HPDE6-E6E7 (cell line): ENCODE data around the gene BANP.
A peak's percentile ranks its signal among the peaks of the same experiment; 100 is the strongest.
"Not testable (repeated sequence)": the region's sequence is repeated elsewhere in the genome, so short reads cannot be mapped to it uniquely, and the experiment has no call there.

Source experiments
- DNase-seq: peaks from one replicate; pipeline ENCODE4 v3.0.0; 2011; ENCODE audit warnings: missing footprints; ENCODE audit errors: extremely low spot score

The BANP gene

GRCh38 chr16:88101623-88102105 is 150.4 kb downstream of the BANP start:
- not testable (repeated sequence) for DNase-seq

- DNase-seq, result no peak
Observed at GRCh38 chr16:88102597-88102996, 151.4 kb downstream of the BANP start.

- DNase-seq, result no peak
Observed at GRCh38 chr16:88103011-88103410, 151.8 kb downstream of the BANP start.

- DNase-seq, result no peak
Observed at GRCh38 chr16:88103581-88104188, 152.5 kb downstream of the BANP start.

GRCh38 chr16:88104363-88104762 is 153.1 kb downstream of the BANP start:
- not testable (repeated sequence) for DNase-seq

- not testable (repeated sequence) for DNase-seq
Observed at GRCh38 chr16:88105574-88106140, 154.4 kb downstream of the BANP start.

GRCh38 chr16:88106566-88106965 is 155.3 kb downstream of the BANP start:
- DNase-seq, result not testable (repeated sequence)

- DNase-seq, result no peak
Observed at GRCh38 chr16:88108762-88109161, 157.5 kb downstream of the BANP start.

- DNase-seq, result not testable (repeated sequence)
Observed at GRCh38 chr16:88109726-88110621, 158.7 kb downstream of the BANP start.

GRCh38 chr16:88110875-88111494 is 159.8 kb downstream of the BANP start:
- DNase-seq, result not testable (repeated sequence)

- not testable (repeated sequence) for DNase-seq
Observed at GRCh38 chr16:88111976-88112375, 160.7 kb downstream of the BANP start.

- no peak for DNase-seq
Observed at GRCh38 chr16:88113545-88114045, 162.4 kb downstream of the BANP start.

GRCh38 chr16:88114541-88115228 is 163.5 kb downstream of the BANP start:
- not testable (repeated sequence) for DNase-seq

- DNase-seq, result no peak
Observed at GRCh38 chr16:88116121-88116520, 164.9 kb downstream of the BANP start.

GRCh38 chr16:88117476-88117868 is 166.2 kb downstream of the BANP start:
- no peak for DNase-seq

GRCh38 chr16:88118376-88118775 is 167.1 kb downstream of the BANP start:
- no peak for DNase-seq

- DNase-seq, result peak; percentile 21
Observed at GRCh38 chr16:88118852-88119741, 167.9 kb downstream of the BANP start.

- DNase-seq, result not testable (repeated sequence)
Observed at GRCh38 chr16:88119881-88120751, 168.9 kb downstream of the BANP start.

- no peak for DNase-seq
Observed at GRCh38 chr16:88120812-88121211, 169.6 kb downstream of the BANP start.
